GM13976 (cell line): ENCODE measurements around the gene TMEM132E.

Source experiments
- DNase-seq: peaks from one replicate; pipeline ENCODE4 v3.0.0; 2012; ENCODE audit warnings: low spot score
- CTCF ChIP-seq: IDR thresholded peaks from 2 replicates; pipeline ENCODE4 v1.5.1; 2012; ENCODE audit warnings: borderline replicate concordance, mild to moderate bottlenecking; ENCODE audit not compliant: insufficient read depth; ENCODE audit errors: extremely low read depth, missing control alignments, control extremely low read depth
- in situ Hi-C: fragments of 300-500 bp; cut with MboI; formaldehyde crosslinking; loops from one replicate; pipeline ENCODE4 v1.12.0; 2022; ENCODE audit warnings: low sequenced_read_pairs, mixed read lengths, inconsistent platforms; ENCODE audit not compliant: unreplicated experiment

TMEM132E gene

GRCh38 chr17:34654276-34654880 lies 75.0 kb downstream of the TMEM132E start:
- no peak for DNase-seq
- no peak for TF ChIP-seq CTCF
- in situ Hi-C loops: no loop called here

- in situ Hi-C loops: no loop called here
- DNase-seq: no peak
- TF ChIP-seq CTCF: no peak
These were observed 75.5 kb downstream of the TMEM132E start for GRCh38 chr17:34654881-34655276.

- in situ Hi-C loops: no loop called here
These were observed 77.4 kb downstream of the TMEM132E start for GRCh38 chr17:34656801-34657200.

GRCh38 chr17:34658811-34659560 lies 79.6 kb downstream of the TMEM132E start:
- no peak for DNase-seq
- no peak for TF ChIP-seq CTCF
- in situ Hi-C loops: no loop called here

More at GRCh38 chr17:34656801-34657200, 77.4 kb downstream of the TMEM132E start:
- no peak for TF ChIP-seq CTCF
- no peak for DNase-seq

- TF ChIP-seq CTCF: no peak
- in situ Hi-C loops: no loop called here
- no peak for DNase-seq
These were observed 84.3 kb downstream of the TMEM132E start for GRCh38 chr17:34663714-34664113.

GRCh38 chr17:34665150-34665806 lies 85.9 kb downstream of the TMEM132E start:
- no peak for DNase-seq
- in situ Hi-C loops: no loop called here
- no peak for TF ChIP-seq CTCF
